Measurements from ENCODE around the gene DSCAML1.

Gene DSCAML1

DNA sequence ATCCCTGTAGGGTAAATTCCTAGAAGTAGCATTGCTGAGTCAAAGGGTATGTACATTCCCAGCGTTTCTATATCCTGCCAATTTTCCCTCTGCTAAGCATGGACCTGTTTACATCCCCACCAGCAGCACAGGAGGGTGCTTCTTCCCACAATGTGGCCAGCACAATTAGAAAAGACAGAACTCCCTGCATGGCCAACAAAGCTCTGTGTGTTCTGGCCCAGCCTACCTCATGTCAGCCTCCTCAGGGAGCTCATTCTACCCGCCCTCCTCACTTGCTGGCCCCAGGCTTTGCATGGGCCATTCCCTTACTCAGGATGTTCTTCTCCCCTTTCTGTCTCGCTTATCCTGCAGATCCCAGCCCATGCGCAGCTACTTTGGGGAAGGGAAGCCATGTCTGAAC is 186.1 kb downstream of the DSCAML1 start:
- no peak for DNase-seq (ENCODE audit: low spot score)

DNA sequence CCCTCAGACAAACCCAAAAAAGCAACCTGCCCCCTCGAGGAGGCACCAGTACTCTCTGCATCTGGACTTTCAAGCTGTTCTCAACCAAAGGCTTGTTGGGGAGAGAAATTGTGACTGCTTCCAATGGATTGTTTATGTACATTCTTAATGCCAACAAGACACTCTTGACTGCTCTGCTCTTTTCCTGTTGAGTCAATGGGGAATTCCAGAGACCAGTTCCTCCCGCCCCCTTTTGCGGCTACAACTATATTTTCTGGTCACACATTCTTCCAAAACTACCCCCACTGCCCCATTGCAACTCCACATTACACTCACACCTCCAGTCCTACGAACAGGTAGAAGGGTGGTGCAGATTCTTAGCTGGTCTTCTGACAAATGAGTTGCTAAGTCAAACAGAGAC is 187.0 kb downstream of the DSCAML1 start:
- DNase-seq (ENCODE audit: low spot score) = no peak

DNA sequence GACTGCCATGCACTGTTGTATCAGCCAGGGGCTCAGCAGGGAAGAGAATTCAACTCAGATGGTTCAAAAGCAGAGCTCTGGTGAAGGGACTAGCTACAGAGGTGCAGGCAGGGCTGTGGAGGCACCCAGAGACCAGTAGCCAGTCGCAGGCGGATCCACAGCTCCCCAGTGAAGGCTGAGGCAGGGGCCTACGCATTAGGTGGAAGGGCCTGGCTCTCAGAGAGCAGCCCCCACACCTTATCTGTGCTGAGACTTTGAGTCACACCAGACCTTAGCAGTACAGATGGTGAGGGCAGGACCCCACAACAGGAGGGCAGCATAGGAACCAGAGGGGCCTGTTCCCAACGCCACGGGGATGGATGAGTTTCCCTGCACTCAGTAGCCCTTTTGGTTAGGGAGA is 189.6 kb downstream of the DSCAML1 start:
- no peak for DNase-seq (ENCODE audit: low spot score)

DNA sequence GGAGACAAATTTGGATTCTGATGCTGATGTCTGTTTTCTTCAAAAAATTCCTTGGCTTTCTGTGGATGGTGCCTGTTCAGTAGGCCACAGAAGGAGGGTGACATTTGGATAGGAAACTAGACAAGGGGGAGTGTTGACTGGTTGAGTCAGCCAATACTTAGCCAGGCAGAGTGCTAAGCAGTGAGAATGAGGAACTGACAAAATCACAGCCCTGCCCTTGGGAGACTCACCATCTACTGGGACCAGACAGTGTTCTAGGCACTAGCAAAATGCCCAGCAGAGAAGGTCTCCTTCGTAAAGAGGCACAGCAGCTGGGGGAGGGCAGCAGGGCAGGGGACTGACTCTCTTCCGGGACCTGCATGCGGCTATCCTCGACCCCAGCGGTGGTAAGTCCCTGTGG is 190.2 kb downstream of the DSCAML1 start:
- no peak for DNase-seq (ENCODE audit: low spot score)

DNA sequence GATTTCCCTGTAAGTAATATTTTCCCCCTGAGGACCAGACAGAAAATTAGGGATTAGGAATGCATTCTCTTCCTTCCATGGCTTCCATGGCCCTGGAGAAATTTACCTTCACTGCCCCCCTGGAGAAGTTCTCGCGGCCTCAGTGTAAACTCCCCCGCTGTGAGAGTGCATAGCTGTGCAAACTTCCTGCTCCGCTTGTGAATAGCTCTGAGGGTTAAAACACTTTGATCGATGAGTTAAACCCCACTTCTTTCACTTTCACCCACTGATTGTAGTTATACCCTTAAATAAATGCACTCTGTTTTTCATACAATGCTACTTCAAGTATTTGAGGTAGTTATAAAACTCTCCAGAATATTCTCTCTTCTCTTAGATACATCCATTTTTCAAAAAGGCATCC is 190.8 kb downstream of the DSCAML1 start:
- DNase-seq (ENCODE audit: low spot score) = no peak

DNA sequence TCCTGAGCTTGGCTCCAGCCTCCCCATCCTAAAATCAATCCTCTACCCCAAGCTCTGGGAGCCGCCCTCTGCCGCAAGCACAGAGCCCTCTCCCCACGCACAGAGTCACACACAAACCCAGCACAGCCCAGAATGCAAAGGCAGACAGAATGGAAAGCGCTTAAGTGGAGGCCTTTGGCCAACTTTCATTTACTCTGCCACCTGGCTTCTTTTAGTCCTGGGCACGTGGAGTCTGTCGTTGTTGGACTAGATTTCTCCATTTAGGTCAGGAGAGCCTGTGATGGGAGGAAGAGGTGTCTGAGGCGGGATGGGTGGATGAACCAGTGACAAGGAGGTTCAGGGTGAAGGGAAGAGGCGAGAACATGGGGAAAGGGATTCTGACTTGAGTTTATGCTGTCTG is 191.7 kb downstream of the DSCAML1 start:
- no peak for DNase-seq (ENCODE audit: low spot score)

DNA sequence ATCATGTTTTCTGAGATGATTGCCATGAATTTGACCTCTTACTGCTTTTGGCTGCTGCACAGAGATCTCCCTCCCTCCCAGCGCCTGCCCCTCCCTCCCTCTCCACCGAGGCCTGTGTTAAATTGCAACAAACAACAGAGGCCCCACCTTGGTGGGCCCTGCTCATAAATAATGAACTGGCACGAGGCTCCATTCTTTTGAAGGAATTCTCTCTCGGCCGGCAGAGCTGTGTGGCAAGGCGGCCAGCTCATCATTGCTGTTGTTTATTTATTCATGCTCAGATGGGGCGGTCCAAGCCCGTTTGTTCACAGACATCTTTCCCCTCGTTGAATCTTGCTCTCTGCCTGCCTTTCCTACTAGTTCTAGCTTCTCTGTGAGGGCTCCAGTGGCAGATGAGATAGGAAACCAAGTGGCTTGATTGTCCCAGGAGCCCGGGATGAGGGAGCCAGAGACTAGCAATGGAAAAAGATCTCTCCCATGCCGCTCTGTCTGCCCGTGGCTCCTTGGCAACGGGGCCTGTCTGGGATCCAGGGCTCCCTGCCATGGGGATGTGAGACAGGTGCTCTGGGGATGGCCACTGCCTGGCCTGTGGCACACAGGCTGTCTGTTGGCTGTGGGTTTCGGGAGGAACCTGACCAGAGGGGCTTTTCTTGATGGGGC is 192.6 kb downstream of the DSCAML1 start:
- no peak for DNase-seq (ENCODE audit: low spot score)

- DNase-seq (ENCODE audit: low spot score) = no peak
These were observed 193.1 kb downstream of the DSCAML1 start for GRCh38 chr11:117603932-117604331.

- DNase-seq (ENCODE audit: low spot score) = no peak
These were observed 195.9 kb downstream of the DSCAML1 start for GRCh38 chr11:117601006-117601708.

DNA sequence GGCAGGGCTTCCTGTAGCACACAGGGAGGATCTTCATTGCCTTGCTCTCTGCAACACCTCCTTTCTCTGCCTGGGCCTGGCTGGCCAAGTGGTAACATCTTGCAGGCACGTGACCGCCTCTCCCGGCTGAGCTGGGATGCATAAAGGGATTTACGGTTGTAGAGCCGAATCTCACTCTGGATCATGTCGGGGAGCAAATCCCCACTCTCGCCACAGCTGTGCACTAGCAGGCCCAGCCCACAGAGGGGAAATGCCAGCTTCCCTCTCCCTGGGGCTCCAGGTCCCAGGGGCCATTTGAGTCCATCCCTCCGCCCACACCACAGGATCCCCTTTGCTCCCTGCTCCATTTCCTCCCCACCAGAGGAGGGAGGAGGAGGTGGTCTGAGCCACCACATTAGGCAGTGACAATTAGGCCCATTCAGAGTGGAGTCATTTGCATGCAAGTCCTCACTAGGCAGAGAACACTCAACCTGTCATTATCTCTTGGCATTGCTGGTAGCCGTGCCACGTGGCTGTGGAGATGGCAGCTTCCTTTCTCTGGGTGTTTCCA is 196.7 kb downstream of the DSCAML1 start:
- DNase-seq (ENCODE audit: low spot score) = no peak

- DNase-seq (ENCODE audit: low spot score) = no peak
These were observed 199.9 kb downstream of the DSCAML1 start for GRCh38 chr11:117597071-117597470.

- DNase-seq (ENCODE audit: low spot score) = no peak
These were observed 201.6 kb downstream of the DSCAML1 start for GRCh38 chr11:117595440-117595839.

- DNase-seq (ENCODE audit: low spot score) = no peak
These were observed 202.3 kb downstream of the DSCAML1 start for GRCh38 chr11:117594721-117595120.

DNA sequence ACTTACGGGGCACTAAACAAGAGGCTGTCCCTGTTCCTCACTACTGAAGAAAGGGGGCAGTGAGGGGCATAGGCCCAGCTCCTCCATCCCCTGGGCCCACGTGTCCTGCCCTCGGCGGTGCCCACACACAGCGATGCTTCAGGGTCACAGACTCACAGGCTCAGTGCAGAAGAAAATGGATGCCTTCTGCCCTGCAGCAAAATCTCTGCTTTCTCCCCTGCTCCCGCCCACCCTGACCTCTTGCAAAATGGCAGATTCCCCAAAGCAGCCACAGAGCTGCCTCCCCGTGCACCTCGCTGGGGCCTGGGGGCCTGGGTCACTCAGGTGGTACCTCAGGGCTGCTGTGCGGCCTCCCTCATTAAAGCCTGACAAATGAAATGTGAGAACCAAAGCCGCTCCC is 204.0 kb downstream of the DSCAML1 start:
- DNase-seq (ENCODE audit: low spot score) = no peak

- DNase-seq (ENCODE audit: low spot score) = no peak
These were observed 205.5 kb downstream of the DSCAML1 start for GRCh38 chr11:117591316-117592039.

DNA sequence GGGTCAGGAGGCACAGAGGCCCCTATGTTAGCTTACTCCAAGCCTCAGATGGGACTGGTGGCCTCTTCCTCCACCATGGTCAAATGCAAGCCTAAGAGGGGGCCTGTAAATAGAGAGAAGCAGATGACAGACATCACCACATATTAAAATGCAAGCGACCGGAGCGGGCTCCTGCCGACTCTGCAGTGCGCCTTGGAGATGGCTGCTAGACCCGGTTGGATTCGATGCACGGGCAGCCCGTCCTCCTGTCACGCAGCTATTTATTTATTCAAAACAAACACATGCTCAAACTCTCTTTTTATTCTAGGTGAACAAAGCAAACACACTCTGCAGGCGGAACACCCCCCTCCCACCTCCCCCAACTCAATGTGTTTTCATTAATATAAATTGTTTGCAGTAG is 208.0 kb downstream of the DSCAML1 start:
- DNase-seq (ENCODE audit: low spot score) = no peak

- no peak for DNase-seq (ENCODE audit: low spot score)
These were observed 208.7 kb downstream of the DSCAML1 start for GRCh38 chr11:117588166-117588810.

- no peak for DNase-seq (ENCODE audit: low spot score)
These were observed 209.6 kb downstream of the DSCAML1 start for GRCh38 chr11:117587416-117587815.

GRCh38 chr11:117586392-117586791 is 210.6 kb downstream of the DSCAML1 start:
- DNase-seq (ENCODE audit: low spot score) = no peak

DNA sequence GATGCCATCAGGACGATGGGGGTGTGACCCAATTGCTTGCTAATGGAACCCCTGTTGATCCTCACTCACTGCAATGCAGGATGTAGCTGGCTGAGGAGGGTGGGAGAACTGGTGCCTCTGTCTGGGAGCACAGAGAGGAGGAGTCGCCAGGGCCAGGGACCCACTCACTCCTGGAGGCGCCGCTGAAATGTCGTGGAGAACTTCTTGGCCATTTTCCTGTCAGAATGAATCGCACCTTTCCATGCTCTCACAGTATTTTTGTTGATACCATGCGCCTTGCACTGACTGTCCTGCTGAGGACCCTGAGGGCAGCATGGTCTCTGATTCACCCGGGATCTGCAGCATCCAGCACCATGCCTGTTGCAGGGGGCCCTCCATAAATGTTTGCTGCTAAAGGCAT is 211.4 kb downstream of the DSCAML1 start:
- DNase-seq (ENCODE audit: low spot score) = no peak

- DNase-seq (ENCODE audit: low spot score) = no peak
These were observed 212.8 kb downstream of the DSCAML1 start for GRCh38 chr11:117584056-117584830.
